ENCODE data around the gene ROBO2.
"Not testable (repeated sequence)": the region's sequence is repeated elsewhere in the genome, so short reads cannot be mapped to it uniquely, and the experiment has no call there.

The ROBO2 gene

GRCh38 chr3:77372634-77373346 is 332.9 kb downstream of the ROBO2 start:
- Histone ChIP-seq H3K4me3 (no peak overlapping the region), H3K27ac (no peak overlapping the region), H3K27me3 (no peaks in the 10 kb centered on the region), H3K4me1 (no peaks in the 10 kb centered on the region), H3K36me3 (no peaks in the 10 kb centered on the region), H3K4me2 (no peak overlapping the region), H4K20me1 (no peaks in the 10 kb centered on the region), H3K9me3 (no peaks in the 10 kb centered on the region), H3K9ac (no peak overlapping the region)
- no peak for TF ChIP-seq Cebpa-rat (IDR thresholded peaks at IDR 0.05)

- Histone ChIP-seq H3K4me2 (no peak overlapping the region), H3K9me3 (no peaks in the 10 kb centered on the region), H3K27me3 (no peaks in the 10 kb centered on the region), H4K20me1 (no peaks in the 10 kb centered on the region), H3K4me3 (no peak overlapping the region), H3K4me1 (no peaks in the 10 kb centered on the region), H3K27ac (no peak overlapping the region), H3K9ac (no peak overlapping the region), H3K36me3 (no peaks in the 10 kb centered on the region)
- TF ChIP-seq Cebpa-rat (IDR thresholded peaks at IDR 0.05): no peak
Measured at GRCh38 chr3:77373619-77374018, 333.7 kb downstream of the ROBO2 start.

GRCh38 chr3:77376511-77376910 is 336.6 kb downstream of the ROBO2 start:
- H3K4me2 ChIP-seq: no peak overlapping the region
- no peaks in the 10 kb centered on the region for H3K36me3 ChIP-seq
- H3K9ac ChIP-seq: no peak overlapping the region
- H3K27ac ChIP-seq: no peak overlapping the region
- no peaks in the 10 kb centered on the region for H3K4me1 ChIP-seq
- TF ChIP-seq Cebpa-rat (IDR thresholded peaks at IDR 0.05): no peak
- no peaks in the 10 kb centered on the region for H4K20me1 ChIP-seq
- H3K9me3 ChIP-seq: no peaks in the 10 kb centered on the region
- H3K4me3 ChIP-seq: no peak overlapping the region
- H3K27me3 ChIP-seq: no peaks in the 10 kb centered on the region

GRCh38 chr3:77377717-77378116 is 337.8 kb downstream of the ROBO2 start:
- Histone ChIP-seq H4K20me1 (no peaks in the 10 kb centered on the region), H3K4me1 (no peaks in the 10 kb centered on the region), H3K27ac (no peak overlapping the region), H3K4me3 (no peak overlapping the region), H3K27me3 (no peaks in the 10 kb centered on the region), H3K36me3 (no peaks in the 10 kb centered on the region), H3K9ac (no peak overlapping the region), H3K9me3 (no peaks in the 10 kb centered on the region), H3K4me2 (no peak overlapping the region)
- no peak for TF ChIP-seq Cebpa-rat (IDR thresholded peaks at IDR 0.05)

DNA sequence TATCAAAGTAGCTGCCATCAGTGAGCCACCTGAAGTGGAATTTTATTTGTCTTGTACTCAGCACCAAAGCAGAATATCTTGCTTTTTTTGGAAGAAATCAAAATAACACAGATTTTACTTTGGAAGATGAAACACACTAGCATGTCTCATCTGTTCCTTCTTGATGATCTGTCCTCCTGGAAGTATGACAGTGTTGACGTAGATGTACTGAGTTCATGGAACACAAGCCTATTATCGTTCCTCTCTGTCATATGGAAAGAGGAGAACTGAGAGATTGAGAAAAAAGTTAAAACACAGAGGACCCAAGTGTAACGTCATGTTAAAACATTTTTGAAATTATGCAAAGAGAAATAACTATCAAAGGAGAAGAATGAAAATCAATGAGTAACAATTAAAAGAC is 340.2 kb downstream of the ROBO2 start:
- H3K27me3 ChIP-seq: no peaks in the 10 kb centered on the region
- no peak overlapping the region for H3K4me2 ChIP-seq
- no peak for TF ChIP-seq Cebpa-rat (IDR thresholded peaks at IDR 0.05)
- no peak overlapping the region for H3K4me3 ChIP-seq
- H4K20me1 ChIP-seq: no peaks in the 10 kb centered on the region
- no peaks in the 10 kb centered on the region for H3K36me3 ChIP-seq
- H3K9me3 ChIP-seq: no peaks in the 10 kb centered on the region
- no peak overlapping the region for H3K27ac ChIP-seq
- no peaks in the 10 kb centered on the region for H3K4me1 ChIP-seq
- no peak overlapping the region for H3K9ac ChIP-seq

- Histone ChIP-seq H3K4me1 (no peaks in the 10 kb centered on the region), H3K27me3 (no peaks in the 10 kb centered on the region), H3K4me3 (no peak overlapping the region), H3K36me3 (no peaks in the 10 kb centered on the region), H3K4me2 (no peak overlapping the region), H3K9me3 (no peaks in the 10 kb centered on the region), H3K9ac (no peak overlapping the region), H3K27ac (no peak overlapping the region), H4K20me1 (no peaks in the 10 kb centered on the region)
- no peak for TF ChIP-seq Cebpa-rat (IDR thresholded peaks at IDR 0.05)
Measured at GRCh38 chr3:77381431-77381830, 341.5 kb downstream of the ROBO2 start.

- no peaks in the 10 kb centered on the region for H3K4me1 ChIP-seq
- no peaks in the 10 kb centered on the region for H3K36me3 ChIP-seq
- H3K27me3 ChIP-seq: no peaks in the 10 kb centered on the region
- H3K9me3 ChIP-seq: no peaks in the 10 kb centered on the region
- TF ChIP-seq Cebpa-rat (IDR thresholded peaks at IDR 0.05): no peak
- no peak overlapping the region for H3K9ac ChIP-seq
- H3K4me3 ChIP-seq: no peak overlapping the region
- H3K27ac ChIP-seq: no peak overlapping the region
- H4K20me1 ChIP-seq: no peaks in the 10 kb centered on the region
- no peak overlapping the region for H3K4me2 ChIP-seq
Measured at GRCh38 chr3:77392181-77392580, 352.3 kb downstream of the ROBO2 start.

DNA sequence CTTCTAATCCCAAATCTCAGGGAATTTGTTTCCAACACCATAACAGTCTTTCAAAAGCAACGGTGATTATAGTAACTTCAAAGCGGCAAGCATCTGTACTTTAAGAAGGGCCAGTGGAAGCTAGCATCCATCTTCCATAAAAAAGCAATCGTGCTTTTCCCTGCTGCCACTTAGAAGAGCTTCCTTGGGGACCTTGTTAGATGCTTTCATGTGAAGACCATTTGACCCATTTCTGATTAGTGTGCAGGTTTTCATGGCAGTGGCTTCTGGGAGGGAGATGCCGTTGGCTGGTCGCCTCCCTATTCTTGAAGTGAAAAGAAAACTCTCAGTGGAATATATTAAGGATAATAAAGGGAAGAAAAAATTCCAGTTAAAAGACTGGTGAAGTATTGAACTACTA is 354.1 kb downstream of the ROBO2 start:
- Histone ChIP-seq H3K9ac (no peak overlapping the region), H3K4me2 (no peak overlapping the region), H3K27ac (no peak overlapping the region), H3K4me3 (no peak overlapping the region), H4K20me1 (no peaks in the 10 kb centered on the region), H3K36me3 (no peaks in the 10 kb centered on the region), H3K27me3 (no peaks in the 10 kb centered on the region), H3K9me3 (no peaks in the 10 kb centered on the region), H3K4me1 (no peaks in the 10 kb centered on the region)
- TF ChIP-seq Cebpa-rat (IDR thresholded peaks at IDR 0.05): no peak

GRCh38 chr3:77404871-77405270 is 365.0 kb downstream of the ROBO2 start:
- H3K27me3 ChIP-seq: no peaks in the 10 kb centered on the region
- no peaks in the 10 kb centered on the region for H3K36me3 ChIP-seq
- H3K27ac ChIP-seq: no peak overlapping the region
- H3K4me3 ChIP-seq: no peak overlapping the region
- H4K20me1 ChIP-seq: no peaks in the 10 kb centered on the region
- H3K9me3 ChIP-seq: no peaks in the 10 kb centered on the region
- TF ChIP-seq Cebpa-rat (IDR thresholded peaks at IDR 0.05): no peak
- H3K4me2 ChIP-seq: no peak overlapping the region
- H3K4me1 ChIP-seq: no peaks in the 10 kb centered on the region
- no peak overlapping the region for H3K9ac ChIP-seq

GRCh38 chr3:77407441-77407840 is 367.5 kb downstream of the ROBO2 start:
- Histone ChIP-seq H3K27me3 (no peaks in the 10 kb centered on the region), H3K9me3 (no peaks in the 10 kb centered on the region), H3K9ac (no peak overlapping the region), H4K20me1 (no peaks in the 10 kb centered on the region), H3K4me3 (no peak overlapping the region), H3K4me2 (no peak overlapping the region), H3K4me1 (no peaks in the 10 kb centered on the region), H3K36me3 (no peaks in the 10 kb centered on the region), H3K27ac (no peak overlapping the region)
- TF ChIP-seq Cebpa-rat (IDR thresholded peaks at IDR 0.05): no peak

DNA sequence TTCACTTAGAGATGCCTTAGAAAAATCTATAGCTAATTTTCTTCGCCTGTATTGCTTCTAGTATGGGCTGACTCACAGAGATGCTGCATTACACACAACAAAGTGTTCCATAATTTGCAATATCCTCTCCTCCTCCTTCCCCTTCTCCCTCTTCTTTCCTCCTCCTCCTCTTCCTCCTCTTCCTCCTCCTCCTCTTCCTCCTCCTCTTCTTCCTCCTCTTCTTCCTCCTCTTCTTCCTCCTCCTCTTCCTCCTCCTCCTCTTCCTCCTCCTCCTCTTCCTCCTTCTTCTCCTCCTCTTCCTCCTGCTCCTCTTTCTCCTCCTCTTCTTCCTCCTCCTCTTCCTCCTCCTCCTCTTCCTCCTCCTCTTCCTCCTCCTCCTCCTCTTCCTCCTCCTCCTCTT is 370.4 kb downstream of the ROBO2 start:
- H3K9me3 ChIP-seq, H3K27ac ChIP-seq, H3K4me1 ChIP-seq, H3K9ac ChIP-seq, H3K4me3 ChIP-seq, H3K27me3 ChIP-seq, H3K36me3 ChIP-seq, H3K4me2 ChIP-seq, H4K20me1 ChIP-seq: not testable (repeated sequence)
